Prostate gland (tissue), 2 donors: ENCODE results near the gene TRPM3.

Experiments used
- CTCF ChIP-seq, 4 experiments: fragments of 200-600 bp in 2 of 4; fragments of 450-650 bp in 2 of 4; sonication (generic) in 2 of 4; IDR thresholded peaks; 1 replicate in 3 of 4; 2 replicates in 1 of 4; pipeline ENCODE4 v1.5.1; 2016 to 2019; ENCODE audit warnings: antibody characterized with exemption in 4 of 4, mild to moderate bottlenecking in 2 of 4, moderate library complexity in 2 of 4
- POLR2A ChIP-seq: fragments of 450-650 bp; IDR thresholded peaks from one replicate; pipeline ENCODE4 v1.6.1; 2016; ENCODE audit warnings: antibody characterized with exemption, mild to moderate bottlenecking
- POLR2AphosphoS5 ChIP-seq: sonication (generic); formaldehyde crosslinking; IDR thresholded peaks from one replicate; pipeline ENCODE4 v1.6.1; 2017; ENCODE audit warnings: antibody characterized with exemption

- no peak for TF ChIP-seq CTCF (IDR thresholded peaks at IDR 0.05)
- TF ChIP-seq POLR2A, result no peak
- peak; percentile 7 for TF ChIP-seq POLR2AphosphoS5
These were observed 374.7 kb downstream of the TRPM3 start for GRCh38 chr9:70746760-70747159.
